NCI-H1436 treated with DMSO at 0.1 percent for 48 hours (cell line): ENCODE results near the gene CDKN1A.
"Not testable (repeated sequence)": the region's sequence is repeated elsewhere in the genome, so short reads cannot be mapped to it uniquely, and the experiment has no call there.

ENCODE experiments used
- DNase-seq: peaks from one replicate; lab custom pipeline; 2025; lab: John Stamatoyannopoulos, UW

The CDKN1A gene

GRCh38 chr6:36720251-36721141 is 42.0 kb downstream of the CDKN1A start:
- no peak for DNase-seq

- DNase-seq, result no peak
These were observed 43.0 kb downstream of the CDKN1A start for GRCh38 chr6:36721369-36722140.

GRCh38 chr6:36722365-36722764 is 43.9 kb downstream of the CDKN1A start:
- no peak for DNase-seq

GRCh38 chr6:36722879-36723278 is 44.4 kb downstream of the CDKN1A start:
- DNase-seq, result no peak

- DNase-seq, result not testable (repeated sequence)
These were observed 45.5 kb downstream of the CDKN1A start for GRCh38 chr6:36723992-36724391.

- no peak for DNase-seq
These were observed 46.2 kb downstream of the CDKN1A start for GRCh38 chr6:36724514-36725390.

GRCh38 chr6:36725581-36725980 is 47.1 kb downstream of the CDKN1A start:
- no peak for DNase-seq

GRCh38 chr6:36727505-36728021 is 49.0 kb downstream of the CDKN1A start:
- DNase-seq, result no peak

- no peak for DNase-seq
These were observed 50.0 kb downstream of the CDKN1A start for GRCh38 chr6:36728289-36729160.

GRCh38 chr6:36729161-36729524 is 50.6 kb downstream of the CDKN1A start:
- DNase-seq, result no peak

GRCh38 chr6:36730424-36731380 is 52.2 kb downstream of the CDKN1A start:
- DNase-seq, result no peak

- no peak for DNase-seq
These were observed 53.3 kb downstream of the CDKN1A start for GRCh38 chr6:36731622-36732310.

- DNase-seq, result no peak
These were observed 54.8 kb downstream of the CDKN1A start for GRCh38 chr6:36733300-36733699.

- no peak for DNase-seq
These were observed 56.1 kb downstream of the CDKN1A start for GRCh38 chr6:36734486-36735060.

GRCh38 chr6:36735110-36736071 is 56.9 kb downstream of the CDKN1A start:
- no peak for DNase-seq
